GM12874 (cell line): ENCODE measurements around the gene RAB20.

Source experiments
- TF ChIP-seq, protein P1 (sequence below): IDR thresholded peaks from 2 replicates; pipeline ENCODE4 v1.5.1; 2011; ENCODE audit warnings: low read depth, mild to moderate bottlenecking, control low read depth, low read length, moderate library complexity; ENCODE audit not compliant: insufficient read depth

Gene RAB20

GRCh38 chr13:110571896-110572777 lies 10.6 kb upstream of the RAB20 start:
- TF ChIP-seq, protein P1, sequence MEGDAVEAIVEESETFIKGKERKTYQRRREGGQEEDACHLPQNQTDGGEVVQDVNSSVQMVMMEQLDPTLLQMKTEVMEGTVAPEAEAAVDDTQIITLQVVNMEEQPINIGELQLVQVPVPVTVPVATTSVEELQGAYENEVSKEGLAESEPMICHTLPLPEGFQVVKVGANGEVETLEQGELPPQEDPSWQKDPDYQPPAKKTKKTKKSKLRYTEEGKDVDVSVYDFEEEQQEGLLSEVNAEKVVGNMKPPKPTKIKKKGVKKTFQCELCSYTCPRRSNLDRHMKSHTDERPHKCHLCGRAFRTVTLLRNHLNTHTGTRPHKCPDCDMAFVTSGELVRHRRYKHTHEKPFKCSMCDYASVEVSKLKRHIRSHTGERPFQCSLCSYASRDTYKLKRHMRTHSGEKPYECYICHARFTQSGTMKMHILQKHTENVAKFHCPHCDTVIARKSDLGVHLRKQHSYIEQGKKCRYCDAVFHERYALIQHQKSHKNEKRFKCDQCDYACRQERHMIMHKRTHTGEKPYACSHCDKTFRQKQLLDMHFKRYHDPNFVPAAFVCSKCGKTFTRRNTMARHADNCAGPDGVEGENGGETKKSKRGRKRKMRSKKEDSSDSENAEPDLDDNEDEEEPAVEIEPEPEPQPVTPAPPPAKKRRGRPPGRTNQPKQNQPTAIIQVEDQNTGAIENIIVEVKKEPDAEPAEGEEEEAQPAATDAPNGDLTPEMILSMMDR: no peak

DNA sequence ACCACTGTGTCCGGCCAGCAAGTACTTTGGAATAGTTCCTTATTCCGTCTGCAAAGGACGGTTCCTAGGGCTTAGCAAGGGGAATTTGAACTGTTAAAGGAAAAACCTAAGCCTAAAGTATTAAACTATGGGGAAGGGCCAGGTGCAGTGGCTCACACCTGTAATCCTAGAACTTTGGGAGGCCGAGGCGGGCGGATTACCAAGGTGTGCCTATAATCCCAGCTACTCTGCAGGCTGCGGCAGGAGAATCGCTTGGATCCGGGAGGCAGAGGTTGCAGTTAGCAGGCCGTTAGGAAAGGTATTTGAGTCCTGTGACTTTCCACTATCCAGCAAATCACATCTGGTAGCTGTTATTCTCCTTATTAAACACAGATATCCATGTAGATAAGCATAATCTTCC lies 9.4 kb upstream of the RAB20 start:
- TF ChIP-seq, protein P1: no peak

DNA sequence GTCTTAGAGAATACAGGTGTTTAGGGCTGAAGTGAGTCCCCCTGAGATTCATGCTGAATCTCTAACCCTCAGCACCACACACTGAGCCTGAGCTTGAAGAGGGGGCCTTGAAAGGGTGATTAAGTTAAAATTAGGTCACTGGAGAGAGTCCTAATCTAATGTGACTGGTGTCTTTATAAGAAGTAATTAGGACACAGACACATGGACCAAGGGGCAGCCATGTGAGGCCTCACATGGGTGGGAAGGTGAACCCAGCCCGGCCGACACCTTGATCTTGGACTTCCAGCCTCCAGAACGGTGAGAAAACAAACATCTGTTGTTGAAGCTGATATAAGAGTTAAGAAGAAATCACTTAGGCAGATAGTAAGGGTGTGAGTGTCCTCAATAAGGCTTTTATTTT lies 7.1 kb upstream of the RAB20 start:
- TF ChIP-seq, protein P1: no peak

GRCh38 chr13:110566171-110566570 lies 4.6 kb upstream of the RAB20 start:
- TF ChIP-seq, protein P1: no peak

DNA sequence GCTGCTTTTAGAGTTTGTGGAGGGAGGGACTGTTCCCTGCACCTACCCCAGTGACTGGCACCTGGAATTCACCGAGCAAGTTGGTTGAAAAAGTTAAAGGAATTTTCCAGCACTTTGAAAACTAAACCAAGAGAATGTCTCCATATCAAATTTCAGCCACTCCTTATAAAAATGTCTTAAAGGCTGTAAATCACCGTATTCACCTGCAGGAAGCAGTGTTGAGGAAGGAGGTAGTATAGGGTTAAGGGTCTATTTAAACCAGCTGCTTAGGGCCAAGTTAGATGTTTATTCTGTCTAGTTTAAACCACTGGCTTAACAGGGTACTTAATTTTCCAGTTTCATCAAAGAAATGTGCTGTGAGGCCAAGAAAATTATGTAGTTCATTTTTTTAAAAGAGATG lies 3.8 kb upstream of the RAB20 start:
- TF ChIP-seq, protein P1: 0 out of 2 replicates have a peak, but pooled peaks have one; percentile 3

- TF ChIP-seq, protein P1: no peak
Observed at GRCh38 chr13:110564472-110564985, 3.0 kb upstream of the RAB20 start.

DNA sequence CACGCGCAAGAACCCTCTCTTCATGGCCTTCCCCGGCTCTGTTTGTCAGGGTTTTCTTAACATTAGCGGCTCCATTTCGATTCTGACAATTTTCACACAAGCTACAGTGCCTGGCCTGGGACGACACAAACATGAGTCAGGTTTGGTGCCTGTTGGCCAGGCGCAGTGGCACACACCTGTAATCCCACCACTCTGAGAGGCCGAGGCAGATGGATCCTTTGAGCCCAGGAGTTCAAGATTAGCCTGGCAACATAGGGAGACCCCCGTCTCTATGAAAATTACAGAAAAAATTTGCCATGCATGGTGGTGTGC lies 1.9 kb upstream of the RAB20 start:
- TF ChIP-seq, protein P1: no peak
